ENCODE measurements around the gene SERPINB8. TPM values are rescaled to one million over a fixed set of nuclear protein-coding genes. Genes with fewer than 3 reads are reported as not detected.

The SERPINB8 gene
- total and polyA plus RNA-seq, 2 experiments from 2014 or later, result 9.3 to 14.7 TPM

- H3K9me3 ChIP-seq (ENCODE audit: low read depth), result peaks cover 5% of the 10 kb centered on the region
- no peaks in the 10 kb centered on the region for H3K27me3 ChIP-seq
- no peaks in the 10 kb centered on the region for H3K79me2 ChIP-seq
- peak; percentile 69 for TF ChIP-seq EZH2 (IDR thresholded peaks at IDR 0.05; ENCODE audit: borderline replicate concordance)
- TF ChIP-seq, protein P1, sequence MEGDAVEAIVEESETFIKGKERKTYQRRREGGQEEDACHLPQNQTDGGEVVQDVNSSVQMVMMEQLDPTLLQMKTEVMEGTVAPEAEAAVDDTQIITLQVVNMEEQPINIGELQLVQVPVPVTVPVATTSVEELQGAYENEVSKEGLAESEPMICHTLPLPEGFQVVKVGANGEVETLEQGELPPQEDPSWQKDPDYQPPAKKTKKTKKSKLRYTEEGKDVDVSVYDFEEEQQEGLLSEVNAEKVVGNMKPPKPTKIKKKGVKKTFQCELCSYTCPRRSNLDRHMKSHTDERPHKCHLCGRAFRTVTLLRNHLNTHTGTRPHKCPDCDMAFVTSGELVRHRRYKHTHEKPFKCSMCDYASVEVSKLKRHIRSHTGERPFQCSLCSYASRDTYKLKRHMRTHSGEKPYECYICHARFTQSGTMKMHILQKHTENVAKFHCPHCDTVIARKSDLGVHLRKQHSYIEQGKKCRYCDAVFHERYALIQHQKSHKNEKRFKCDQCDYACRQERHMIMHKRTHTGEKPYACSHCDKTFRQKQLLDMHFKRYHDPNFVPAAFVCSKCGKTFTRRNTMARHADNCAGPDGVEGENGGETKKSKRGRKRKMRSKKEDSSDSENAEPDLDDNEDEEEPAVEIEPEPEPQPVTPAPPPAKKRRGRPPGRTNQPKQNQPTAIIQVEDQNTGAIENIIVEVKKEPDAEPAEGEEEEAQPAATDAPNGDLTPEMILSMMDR (IDR thresholded peaks at IDR 0.05; ENCODE audit: poor library complexity), result peak; percentile 41
- no peak for TF ChIP-seq EZH2phosphoT487 (IDR thresholded peaks at IDR 0.05; ENCODE audit: low read depth, severe bottlenecking, unreplicated experiment)
- no peaks in the 10 kb centered on the region for H4K20me1 ChIP-seq (ENCODE audit: insufficient read depth, poor library complexity, severe bottlenecking)
- no peaks in the 10 kb centered on the region for H3K9me2 ChIP-seq (replicated peaks; ENCODE audit: insufficient read depth)
- peak within 1 kb of the TSS; percentile 83 for H3K4me2 ChIP-seq
- H3K4me1 ChIP-seq (ENCODE audit: insufficient read depth), result no peaks in the 10 kb centered on the region
- WGBS (ENCODE audit: low lambda C conversion rate, missing lambda C conversion rate), result 4% methylated on average over 30 of the region's 35 CpGs
- no peak within 1 kb of the TSS for H3K4me3 ChIP-seq
- H2AFZ ChIP-seq, result peak within 1 kb of the TSS; percentile 68
- peak; percentile 72 for DNase-seq (ENCODE audit: low spot score)
- no peak within 1 kb of the TSS for H3K27ac ChIP-seq
- H3K36me3 ChIP-seq (replicated peaks; ENCODE audit: insufficient read depth, low read depth), result no peaks in the 10 kb centered on the region
These were observed 20.7 kb upstream of the SERPINB8 start, which contains the start of gene HMSD for GRCh38 chr18:63949068-63949737. Gene HMSD (plus strand): TSS chr18:63949301. CDS start chr18:63953456, 4,155 bp downstream.

DNA sequence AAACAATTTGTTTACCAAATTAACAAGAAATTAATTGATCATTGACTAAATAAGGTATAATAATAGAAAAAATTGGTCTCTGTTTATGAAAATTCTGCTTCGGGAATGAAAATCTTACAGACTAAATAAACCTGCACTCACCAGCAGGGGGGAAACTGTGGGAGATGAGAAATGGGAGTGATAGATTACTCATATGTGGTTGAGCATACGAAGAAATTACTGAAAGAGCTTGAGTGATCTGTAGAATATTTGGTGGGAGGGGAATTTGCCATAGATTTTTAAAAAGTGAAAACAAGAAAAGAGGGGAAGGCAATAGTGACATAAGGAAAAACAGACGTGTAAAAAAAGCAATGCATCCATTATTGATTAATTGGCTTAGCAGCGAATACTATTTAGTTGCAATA is 18.6 kb upstream of the SERPINB8 start:
- no peak for DNase-seq (ENCODE audit: low spot score)
- 90% methylated on average over 4 of the region's 4 CpGs for WGBS (ENCODE audit: low lambda C conversion rate, missing lambda C conversion rate)
- Histone ChIP-seq H3K27me3 (no peaks in the 10 kb centered on the region), H4K20me1 (ENCODE audit: insufficient read depth, poor library complexity, severe bottlenecking) (no peaks in the 10 kb centered on the region), H3K36me3 (replicated peaks; ENCODE audit: insufficient read depth, low read depth) (no peaks in the 10 kb centered on the region), H3K4me3 (no peak overlapping the region), H3K4me2 (no peak overlapping the region), H3K9me2 (replicated peaks; ENCODE audit: insufficient read depth) (no peaks in the 10 kb centered on the region), H3K9me3 (ENCODE audit: low read depth) (no peaks in the 10 kb centered on the region), H3K27ac (no peak overlapping the region), H3K4me1 (ENCODE audit: insufficient read depth) (no peaks in the 10 kb centered on the region), H3K79me2 (no peaks in the 10 kb centered on the region), H2AFZ (no peak overlapping the region)
- no peak for TF ChIP-seq EZH2phosphoT487 (IDR thresholded peaks at IDR 0.05; ENCODE audit: low read depth, severe bottlenecking, unreplicated experiment)
- no peak for TF ChIP-seq EZH2 (IDR thresholded peaks at IDR 0.05; ENCODE audit: borderline replicate concordance)
- TF ChIP-seq, protein P1 (IDR thresholded peaks at IDR 0.05; ENCODE audit: poor library complexity), result no peak

DNA sequence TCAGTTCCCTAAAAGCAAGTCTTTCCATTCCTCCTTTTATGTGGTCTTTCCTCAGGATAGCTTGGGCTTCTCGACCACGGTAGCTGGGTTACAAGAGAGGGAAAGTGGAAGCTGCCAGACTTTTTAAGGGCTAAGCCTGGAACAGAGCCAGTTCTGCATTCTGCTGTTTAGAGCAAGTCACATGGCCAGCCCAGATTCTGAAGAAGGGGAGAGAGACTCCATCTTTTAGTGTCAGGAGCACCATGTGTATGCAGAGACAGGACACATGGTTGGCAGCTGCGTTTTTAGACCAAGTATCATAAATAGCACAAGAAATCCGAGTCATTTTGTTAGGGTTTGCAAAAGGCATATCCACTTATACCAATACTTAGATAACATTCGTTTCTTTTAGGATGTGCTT is 16.1 kb upstream of the SERPINB8 start:
- no peaks in the 10 kb centered on the region for H3K9me3 ChIP-seq (ENCODE audit: low read depth)
- no peaks in the 10 kb centered on the region for H4K20me1 ChIP-seq (ENCODE audit: insufficient read depth, poor library complexity, severe bottlenecking)
- no peak for DNase-seq (ENCODE audit: low spot score)
- no peaks in the 10 kb centered on the region for H3K36me3 ChIP-seq (replicated peaks; ENCODE audit: insufficient read depth, low read depth)
- H3K79me2 ChIP-seq, result no peaks in the 10 kb centered on the region
- H3K27me3 ChIP-seq, result peaks cover 5% of the 10 kb centered on the region
- no peaks in the 10 kb centered on the region for H3K9me2 ChIP-seq (replicated peaks; ENCODE audit: insufficient read depth)
- WGBS (ENCODE audit: low lambda C conversion rate, missing lambda C conversion rate), result 60% methylated on average over 5 of the region's 5 CpGs
- no peak overlapping the region for H3K27ac ChIP-seq
- no peak for TF ChIP-seq EZH2phosphoT487 (IDR thresholded peaks at IDR 0.05; ENCODE audit: low read depth, severe bottlenecking, unreplicated experiment)
- TF ChIP-seq, protein P1 (IDR thresholded peaks at IDR 0.05; ENCODE audit: poor library complexity), result no peak
- no peak for TF ChIP-seq EZH2 (IDR thresholded peaks at IDR 0.05; ENCODE audit: borderline replicate concordance)
- H3K4me2 ChIP-seq, result no peak overlapping the region
- no peaks in the 10 kb centered on the region for H3K4me1 ChIP-seq (ENCODE audit: insufficient read depth)
- no peak overlapping the region for H2AFZ ChIP-seq
- H3K4me3 ChIP-seq, result no peak overlapping the region

Measured in hepatocyte (in vitro differentiated cells).